ENCODE data around the gene MRPL44.

GRCh38 chr2:223935459-223936125 lies 21.7 kb upstream of the MRPL44 start:
- TF ChIP-seq CTCF (IDR thresholded peaks at IDR 0.05; ENCODE audit: low read depth, low read length) (no peak), EZH2phosphoT487 (IDR thresholded peaks at IDR 0.05; ENCODE audit: low read depth) (no peak)

Measured in OCI-LY3 (cell line).